Activated naive CD8-positive, alpha-beta T cell treated with anti-CD3 and anti-CD28 coated beads, Interleukin-2, amount 50 U/mL, for 16 hours (primary cell): ENCODE results near the gene MTO1.
"Not testable (repeated sequence)": the region's sequence is repeated elsewhere in the genome, so short reads cannot be mapped to it uniquely, and the experiment has no call there.

ENCODE experiments used
- DNase-seq: peaks from one replicate; pipeline ENCODE4 v3.0.0-alpha.2; 2020; ENCODE audit warnings: low read depth, low spot score

Gene MTO1

DNA sequence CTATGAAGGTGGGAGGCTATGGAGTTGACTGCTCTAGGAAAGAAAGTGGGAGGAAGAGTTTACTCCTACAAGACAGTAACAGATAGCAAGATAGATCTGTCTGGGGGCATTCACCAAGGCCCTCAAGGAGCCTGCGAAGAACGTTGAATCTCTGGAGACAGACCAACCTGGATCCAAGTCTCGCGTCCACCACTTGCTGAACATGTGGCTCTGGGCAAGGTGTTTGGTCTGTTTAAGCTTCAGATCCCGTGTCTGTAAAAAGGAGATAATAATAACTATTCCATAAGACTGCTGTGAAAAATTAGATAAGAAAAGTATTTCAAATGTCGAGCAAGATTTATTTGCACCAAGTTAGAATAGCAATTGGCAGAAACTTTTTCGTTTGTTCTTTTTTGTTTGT lies 67.4 kb downstream of the MTO1 start:
- DNase-seq: no peak

GRCh38 chr6:73532293-73532692 lies 70.8 kb downstream of the MTO1 start:
- DNase-seq: no peak

GRCh38 chr6:73534628-73535027 lies 73.1 kb downstream of the MTO1 start:
- no peak for DNase-seq

- no peak for DNase-seq
Observed at GRCh38 chr6:73537677-73538076, 76.1 kb downstream of the MTO1 start.

DNA sequence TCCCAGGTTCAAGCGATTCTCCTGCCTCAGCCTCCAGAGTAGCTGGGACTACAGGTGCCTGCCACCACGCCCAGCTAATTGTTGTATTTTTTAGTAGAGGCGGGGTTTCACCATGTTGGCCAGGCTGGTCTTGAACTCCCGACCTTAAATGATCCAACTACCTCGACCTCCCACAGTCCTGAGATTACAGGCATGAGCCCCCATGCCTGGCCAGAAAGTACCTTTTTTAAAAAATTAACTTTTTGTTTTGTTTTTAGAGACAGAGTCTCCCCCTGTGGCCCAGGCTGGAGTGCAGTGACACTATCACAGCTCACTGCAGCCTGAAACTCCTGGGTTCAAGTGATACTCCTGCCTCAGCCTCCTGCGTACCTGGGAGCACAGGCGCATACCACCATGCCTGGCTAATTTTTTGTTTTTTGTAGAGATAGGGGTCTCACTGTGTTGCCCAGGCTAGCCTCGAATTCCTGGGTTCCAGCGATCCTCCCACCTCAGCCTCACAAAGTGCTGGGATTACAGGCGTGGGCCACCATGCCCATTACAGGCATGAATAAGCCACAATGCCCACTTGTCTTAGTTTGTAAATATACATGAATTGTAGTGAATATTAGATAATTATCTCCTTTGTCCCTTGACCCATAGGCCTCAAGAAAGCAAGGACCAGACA lies 76.7 kb downstream of the MTO1 start:
- no peak for DNase-seq

- DNase-seq: not testable (repeated sequence)
Observed at GRCh38 chr6:73542481-73542880, 80.9 kb downstream of the MTO1 start.

- DNase-seq: no peak
Observed at GRCh38 chr6:73542891-73543290, 81.4 kb downstream of the MTO1 start.

- no peak for DNase-seq
Observed at GRCh38 chr6:73547036-73547435, 85.5 kb downstream of the MTO1 start.

GRCh38 chr6:73548458-73549446 lies 87.2 kb downstream of the MTO1 start:
- no peak for DNase-seq

GRCh38 chr6:73551115-73551514 lies 89.6 kb downstream of the MTO1 start:
- not testable (repeated sequence) for DNase-seq

DNA sequence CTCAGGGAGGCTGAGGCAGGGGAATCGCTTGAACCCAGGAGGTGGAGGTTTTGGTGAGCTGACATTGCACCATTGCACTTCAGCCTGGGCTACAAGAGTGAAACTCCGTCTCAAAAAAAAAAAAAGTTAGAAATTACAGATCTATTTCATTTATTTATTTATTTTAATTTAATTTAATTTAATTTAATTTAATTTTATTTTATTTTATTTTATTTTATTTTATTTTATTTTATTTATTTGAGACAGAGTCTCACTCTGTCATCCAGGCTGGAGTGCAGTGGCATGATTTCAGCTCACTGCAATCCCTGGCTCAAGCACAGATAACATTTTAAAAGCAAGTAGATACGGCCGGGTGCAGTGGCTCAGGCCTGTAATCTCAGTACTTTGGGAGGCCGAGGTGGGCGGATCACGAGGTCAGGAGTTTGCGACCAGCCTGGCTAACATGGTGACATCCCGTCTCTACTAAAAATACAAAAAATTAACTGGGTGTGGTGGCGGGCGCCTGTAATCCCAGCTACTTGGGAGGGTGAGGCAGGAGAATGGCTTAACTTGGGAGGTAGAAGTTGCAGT lies 93.9 kb downstream of the MTO1 start:
- DNase-seq: not testable (repeated sequence)

- DNase-seq: no peak
Observed at GRCh38 chr6:73556836-73557235, 95.3 kb downstream of the MTO1 start.
